Psoas muscle (tissue), 8 donors: Measurements from ENCODE around the gene CTNNAL1. TPM values are rescaled to one million over a fixed set of nuclear protein-coding genes. Genes with fewer than 3 reads are reported as not detected.
A peak's percentile ranks its signal among the peaks of the same experiment; 100 is the strongest.

Experiments
- ATAC-seq, 4 donors: fragments of 200-7000 bp; cut with Tn5 transposase; one replicate each; pipeline ENCODE4 v1.9.1; 2020; ENCODE audit warnings: moderate library complexity in 3 of 4, mild to moderate bottlenecking in 2 of 4
- DNase-seq, 2 donors: peaks; one replicate each; pipeline ENCODE4 v3.0.0-alpha.2; 2020
- H3K27ac ChIP-seq: fragments of 200-600 bp; one replicate; pipeline ENCODE4 v1.8.0; 2022
- H3K27me3 ChIP-seq, 3 donors: fragments of 200-600 bp in 1 of 3; one replicate each; pipeline versions ENCODE4 v1.6.1 to v1.8.0; 2013 to 2022; ENCODE audit warnings: low read length in 2 of 3, mild to moderate bottlenecking in 2 of 3, moderate library complexity in 1 of 3; ENCODE audit not compliant: insufficient read depth in 3 of 3
- H3K36me3 ChIP-seq, 2 donors: fragments of 200-600 bp in 1 of 2; one replicate each; pipeline versions ENCODE4 v1.6.1 to v1.8.0; 2013 to 2022; ENCODE audit warnings: low read depth in 1 of 2, mild to moderate bottlenecking in 1 of 2, moderate library complexity in 1 of 2; ENCODE audit not compliant: insufficient read depth in 1 of 2
- H3K4me1 ChIP-seq: fragments of 200-600 bp; one replicate; pipeline ENCODE4 v1.8.0; 2022
- H3K4me3 ChIP-seq: fragments of 200-600 bp; one replicate; pipeline ENCODE4 v1.8.0; 2022; ENCODE audit warnings: mild to moderate bottlenecking
- H3K9me3 ChIP-seq: fragments of 200-600 bp; one replicate; pipeline ENCODE4 v1.8.0; 2022
- CTCF ChIP-seq: fragments of 200-600 bp; IDR thresholded peaks from one replicate; pipeline ENCODE4 v1.8.0; 2022; ENCODE audit warnings: antibody characterized with exemption
- WGBS, 3 donors: extraction: QIAGEN DNeasy Blood & Tissue Kit; methylation state at CpG; one replicate each; pipeline versions ENCODE4 v1.1.6 to v1.1.7; 2013; 5-methylcytosine and 5-hydroxymethylcytosine counted together
- intact Hi-C, 2 donors: fragments of 100-400 bp; cut with DNase I; formaldehyde crosslinking; loops; one replicate each; pipeline versions ENCODE4 v1.11.0 to v1.14.2; 2022
- polyA plus RNA-seq, 3 donors: library from polyadenylated mRNA; stranded (reverse); fragments of 200-250 nt; gene quantifications; one replicate each; pipeline ENCODE4 v1.2.3, GENCODE V29; 2013
- total RNA-seq, 4 donors: library from RNA; stranded (reverse); fragmentation: NEBNext Ultra II Directional in 2 of 4; extraction: Animal tissue kit (Norgen Biotek cat#: 25700) in 2 of 4; gene quantifications; one replicate each; pipeline versions ENCODE4 v1.2.1 to v1.2.4, GENCODE V29; 2021 to 2023
- donor health status: healthy with polysubstance abuse.
- donor health status: DM: no; HTN: no; CAD: no; lungs with moderate emphysema.
- donor health status: Bipolar disorder and iron deficiency.
- donor health status: healthy.
- donor health status: DM: yes; HTN: yes; CAD: no.
- donor health status: DM: no; HTN: no; CAD: no.
- donor health status: DM: no; HTN: no; CAD: no.
- donor health status: DM: yes; HTN: yes; CAD: no.

Gene CTNNAL1
- total and polyA plus RNA-seq, 7 donors, result 14.1 to 49.4 (median 35.2) TPM

- no peak for TF ChIP-seq CTCF
- ATAC-seq (no peak), DNase-seq (no peak)
- H3K4me3 ChIP-seq, result no peak overlapping the region
- peak overlapping the region; percentile 7 for H3K27ac ChIP-seq
- peaks cover 7% of the 10 kb centered on the region for H3K4me1 ChIP-seq
- 73 to 77% (median 74%) methylated on average over 6 of the region's 6 CpGs for WGBS, 3 donors
- intact Hi-C loops, result no loop called here
- H3K9me3 ChIP-seq, result no peaks in the 10 kb centered on the region
- H3K36me3 ChIP-seq, result peaks cover 3 to 57% of the 10 kb centered on the region in 2 donors
- H3K27me3 ChIP-seq, result no peaks in the 10 kb centered on the region
These were observed 23.7 kb upstream of the CTNNAL1 start for GRCh38 chr9:109036744-109037680.

- Histone ChIP-seq H3K4me3 (no peak overlapping the region), H3K27me3 (no peaks in the 10 kb centered on the region), H3K27ac (peak overlapping the region; percentile 7), H3K36me3 (peaks cover 3 to 66% of the 10 kb centered on the region in 2 donors), H3K4me1 (peaks cover 7% of the 10 kb centered on the region), H3K9me3 (no peaks in the 10 kb centered on the region)
- DNase-seq (peak in 1 of 2 donors; percentile 23), ATAC-seq (peak in 3 of 4 donors; percentile 39 to 66 (median 63))
- intact Hi-C loops, result no loop called here
- TF ChIP-seq CTCF, result no peak
- 67 to 82% (median 79%) methylated on average over 2 of the region's 2 CpGs for WGBS, 3 donors
These were observed 22.6 kb upstream of the CTNNAL1 start for GRCh38 chr9:109035684-109036423.

DNA sequence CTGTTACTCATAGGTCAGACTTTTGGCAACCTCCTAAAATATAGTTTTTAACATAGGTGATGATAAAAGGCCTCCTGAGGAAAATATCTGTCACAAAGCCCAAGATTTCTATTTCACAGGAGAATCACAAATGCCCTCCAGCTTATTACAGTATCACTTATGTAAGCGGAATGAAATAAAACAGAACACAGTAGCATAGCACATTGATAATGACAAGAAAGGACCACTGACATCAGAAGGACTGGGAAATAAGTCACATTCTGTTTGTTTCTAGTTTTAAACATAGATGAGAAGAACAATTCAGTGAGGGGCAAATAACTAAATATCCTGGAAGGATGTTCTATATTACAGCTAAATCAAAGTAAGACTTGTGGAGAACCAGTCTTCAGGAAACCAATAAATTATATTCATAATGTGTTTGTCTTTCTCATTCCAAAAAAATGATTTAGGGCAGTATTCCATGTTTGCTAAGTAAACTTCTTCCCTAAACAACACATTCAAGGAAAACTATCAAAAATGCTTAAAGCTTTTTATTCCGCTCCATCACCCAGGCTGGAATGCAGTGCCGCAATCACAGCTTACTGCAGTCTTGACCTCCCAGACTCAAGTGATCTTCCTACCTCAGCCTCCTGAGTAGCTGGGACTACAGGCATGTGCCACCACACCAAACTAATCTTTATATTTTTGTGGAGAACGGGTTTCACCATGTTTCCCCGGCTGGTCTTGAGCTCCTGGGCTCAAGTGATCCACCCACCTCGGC is 20.8 kb upstream of the CTNNAL1 start:
- no peak for TF ChIP-seq CTCF
- intact Hi-C loops, result no loop called here
- no peak overlapping the region for H3K27ac ChIP-seq
- no peak overlapping the region for H3K4me3 ChIP-seq
- DNase-seq, result no peak
- H3K27me3 ChIP-seq, result no peaks in the 10 kb centered on the region
- no peaks in the 10 kb centered on the region for H3K9me3 ChIP-seq
- peaks cover 7% of the 10 kb centered on the region for H3K4me1 ChIP-seq
- H3K36me3 ChIP-seq, result peaks cover 0 to 72% of the 10 kb centered on the region in 2 donors
- ATAC-seq, result no peak
- 84 to 97% (median 89%) methylated on average over 6 of the region's 6 CpGs for WGBS, 3 donors

DNA sequence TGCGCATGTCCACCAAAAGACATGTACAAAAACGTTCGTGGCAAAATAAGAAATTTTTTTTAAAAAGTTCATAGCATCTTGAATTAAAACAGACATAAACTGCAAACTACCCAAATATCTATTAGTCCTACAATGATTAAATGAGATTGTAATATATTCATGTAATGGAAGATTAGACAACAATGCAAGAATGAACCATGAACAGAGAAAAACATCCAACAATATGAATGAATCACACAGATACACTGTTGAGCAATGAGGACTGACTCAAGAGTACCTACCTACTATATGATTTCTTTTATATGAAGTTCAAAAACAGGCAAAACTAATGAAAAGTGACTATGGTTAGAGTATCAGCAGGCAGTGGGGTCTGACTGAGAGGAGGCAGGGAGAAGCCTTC is 17.9 kb upstream of the CTNNAL1 start:
- intact Hi-C loops, result no loop called here
- ATAC-seq, result no peak
- Histone ChIP-seq H3K4me1 (peaks cover 7% of the 10 kb centered on the region), H3K27ac (no peak overlapping the region), H3K9me3 (no peaks in the 10 kb centered on the region), H3K27me3 (no peaks in the 10 kb centered on the region), H3K36me3 (peaks cover 0 to 55% of the 10 kb centered on the region in 2 donors), H3K4me3 (no peak overlapping the region)
- 91 to 93% (median 91%) methylated on average over 3 of the region's 3 CpGs for WGBS, 3 donors
- TF ChIP-seq CTCF, result no peak
- no peak for DNase-seq
